GM21528 (cell line): ENCODE measurements around the gene ARHGAP23.
"Not testable (repeated sequence)": the region's sequence is repeated elsewhere in the genome, so short reads cannot be mapped to it uniquely, and the experiment has no call there.

Experiments
- ATAC-seq: cut with Tn5 transposase; IDR thresholded peaks from one replicate; pipeline ENCODE4 v1.9.1; 2021; ENCODE audit warnings: mild to moderate bottlenecking, moderate library complexity; ENCODE audit not compliant: unreplicated experiment, low FRiP score

Gene ARHGAP23

DNA sequence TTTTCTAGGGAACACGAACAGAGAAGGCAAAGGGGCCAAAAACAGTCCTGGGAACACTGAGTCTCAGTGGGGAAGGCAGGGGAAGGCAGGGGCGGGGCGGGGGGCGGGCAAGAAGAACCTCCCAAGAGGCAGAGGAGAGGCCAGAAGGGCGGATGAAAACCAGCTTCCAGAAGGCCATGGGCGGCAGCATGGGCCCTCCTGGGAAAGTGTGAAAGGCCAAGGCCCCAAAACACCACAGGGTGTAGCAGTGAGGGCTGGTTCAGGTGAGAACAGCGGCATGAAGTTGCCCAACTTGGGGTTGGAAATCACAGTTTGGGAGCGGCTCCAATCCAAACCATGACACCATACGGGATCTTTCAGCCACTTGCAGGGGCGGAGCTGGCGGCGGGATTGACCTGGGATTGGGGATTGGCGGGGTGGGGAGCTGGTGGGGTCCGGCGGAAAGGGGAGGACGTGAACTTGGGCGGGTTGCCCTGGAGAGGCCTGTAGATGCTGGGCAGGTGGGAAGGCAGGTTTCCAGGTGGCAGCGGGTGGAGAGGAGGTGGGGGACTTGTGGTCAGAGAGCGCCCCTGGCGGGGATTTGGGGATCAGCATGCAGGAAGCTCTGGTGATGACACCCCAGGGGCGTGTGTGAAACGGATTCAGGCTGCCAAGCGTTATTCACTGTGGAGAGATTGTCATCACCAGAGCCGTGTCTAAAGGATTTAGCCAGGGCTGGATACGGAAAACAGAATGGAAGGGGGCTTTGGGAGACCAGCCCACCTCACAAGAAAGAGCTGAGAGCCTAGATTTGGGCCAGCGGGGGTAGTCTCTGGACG, 80.9 kb downstream of the ARHGAP23 start:
- no peak for ATAC-seq

DNA sequence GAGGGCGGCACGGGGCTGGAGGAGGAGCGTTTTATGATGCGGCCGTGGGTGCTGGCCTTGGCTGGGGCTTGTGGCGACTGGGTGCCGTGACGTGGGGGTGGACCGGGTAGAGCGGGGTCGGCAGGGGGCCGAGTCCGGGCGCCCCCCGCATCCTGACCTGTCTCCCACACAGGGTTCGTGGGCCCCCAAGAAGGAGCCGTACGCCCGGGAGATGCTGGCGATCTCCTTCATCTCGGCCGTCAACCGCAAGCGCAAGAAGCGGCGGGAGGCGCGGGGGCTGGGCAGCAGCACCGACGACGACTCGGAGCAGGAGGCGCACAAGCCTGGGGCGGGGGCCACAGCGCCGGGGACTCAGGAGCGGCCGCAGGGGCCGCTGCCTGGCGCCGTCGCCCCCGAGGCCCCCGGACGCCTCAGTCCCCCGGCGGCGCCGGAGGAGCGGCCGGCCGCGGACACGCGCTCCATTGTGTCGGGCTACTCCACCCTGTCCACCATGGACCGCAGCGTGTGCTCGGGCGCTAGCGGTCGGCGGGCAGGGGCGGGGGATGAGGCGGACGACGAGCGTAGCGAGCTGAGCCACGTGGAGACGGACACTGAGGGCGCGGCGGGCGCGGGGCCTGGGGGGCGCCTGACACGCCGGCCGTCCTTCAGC, 81.6 kb downstream of the ARHGAP23 start:
- ATAC-seq: no peak

DNA sequence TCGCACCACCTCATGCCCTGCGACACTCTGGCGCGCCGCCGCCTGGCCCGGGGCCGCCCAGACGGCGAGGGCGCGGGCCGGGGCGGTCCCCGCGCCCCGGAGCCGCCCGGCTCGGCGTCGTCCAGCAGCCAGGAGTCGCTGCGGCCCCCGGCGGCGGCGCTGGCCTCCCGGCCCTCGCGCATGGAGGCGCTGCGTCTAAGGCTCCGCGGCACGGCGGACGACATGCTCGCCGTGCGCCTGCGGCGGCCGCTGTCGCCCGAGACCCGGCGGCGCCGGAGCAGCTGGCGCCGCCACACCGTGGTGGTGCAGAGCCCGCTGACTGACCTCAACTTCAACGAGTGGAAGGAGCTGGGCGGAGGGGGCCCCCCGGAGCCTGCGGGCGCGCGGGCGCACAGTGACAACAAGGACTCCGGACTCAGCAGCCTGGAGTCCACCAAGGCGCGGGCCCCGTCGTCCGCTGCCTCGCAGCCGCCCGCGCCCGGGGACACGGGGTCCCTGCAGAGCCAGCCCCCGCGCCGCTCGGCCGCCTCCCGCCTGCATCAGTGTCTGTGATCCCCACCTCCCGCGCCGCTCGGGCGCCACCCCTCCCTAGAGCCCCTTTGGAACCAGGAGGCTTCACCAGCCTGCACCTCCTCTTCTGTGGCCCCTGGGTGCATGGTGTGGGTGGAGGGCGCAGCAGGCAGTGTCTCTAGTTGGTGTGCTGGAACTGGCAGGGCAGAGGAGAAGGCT, 82.3 kb downstream of the ARHGAP23 start:
- no peak for ATAC-seq

DNA sequence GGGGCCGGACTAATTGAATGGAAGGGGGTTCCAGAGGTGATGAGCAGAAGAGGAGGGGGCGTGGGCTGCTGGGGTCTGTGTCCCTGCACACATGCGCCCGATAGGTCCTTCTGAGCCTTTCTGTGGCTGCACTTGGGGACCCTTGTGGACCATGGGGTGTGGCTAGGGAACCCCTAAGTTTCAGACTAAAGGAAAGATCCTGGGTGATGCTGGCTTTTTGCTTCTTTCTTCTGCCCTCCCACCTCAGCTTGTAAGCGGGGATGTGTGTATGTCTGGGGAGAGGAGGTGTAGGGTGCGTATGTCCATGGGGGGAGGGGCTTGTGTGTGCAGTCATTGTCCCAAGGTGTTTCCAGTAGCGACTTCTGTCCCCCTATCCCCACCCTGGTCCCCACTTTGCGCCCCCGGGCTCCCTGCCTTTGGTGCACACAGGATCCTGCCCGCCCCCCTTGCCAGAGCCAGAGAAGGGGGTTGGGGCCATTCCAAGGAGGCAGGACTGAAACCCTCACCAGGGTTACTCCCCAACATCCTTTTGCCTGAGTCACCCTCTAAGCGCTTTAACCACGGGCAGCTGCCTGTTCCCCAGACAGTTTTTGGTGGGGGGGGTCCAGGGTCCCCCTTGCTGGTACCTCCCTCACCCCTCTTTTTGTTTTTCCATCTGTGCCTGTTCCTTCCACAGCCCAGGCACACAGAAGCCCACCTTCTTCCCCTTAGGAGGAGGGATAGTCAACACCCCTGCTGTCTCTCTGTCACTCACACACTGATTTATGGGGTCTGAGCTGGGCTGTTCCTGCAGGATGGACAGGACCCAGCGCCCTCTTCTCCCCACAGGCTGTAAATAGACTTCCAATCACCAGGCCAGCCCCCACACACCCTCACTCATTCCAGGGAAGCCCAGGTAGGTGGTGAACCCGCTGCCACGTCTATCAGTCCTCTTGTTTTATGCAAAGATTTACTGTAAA, 83.2 kb downstream of the ARHGAP23 start:
- ATAC-seq: no peak

DNA sequence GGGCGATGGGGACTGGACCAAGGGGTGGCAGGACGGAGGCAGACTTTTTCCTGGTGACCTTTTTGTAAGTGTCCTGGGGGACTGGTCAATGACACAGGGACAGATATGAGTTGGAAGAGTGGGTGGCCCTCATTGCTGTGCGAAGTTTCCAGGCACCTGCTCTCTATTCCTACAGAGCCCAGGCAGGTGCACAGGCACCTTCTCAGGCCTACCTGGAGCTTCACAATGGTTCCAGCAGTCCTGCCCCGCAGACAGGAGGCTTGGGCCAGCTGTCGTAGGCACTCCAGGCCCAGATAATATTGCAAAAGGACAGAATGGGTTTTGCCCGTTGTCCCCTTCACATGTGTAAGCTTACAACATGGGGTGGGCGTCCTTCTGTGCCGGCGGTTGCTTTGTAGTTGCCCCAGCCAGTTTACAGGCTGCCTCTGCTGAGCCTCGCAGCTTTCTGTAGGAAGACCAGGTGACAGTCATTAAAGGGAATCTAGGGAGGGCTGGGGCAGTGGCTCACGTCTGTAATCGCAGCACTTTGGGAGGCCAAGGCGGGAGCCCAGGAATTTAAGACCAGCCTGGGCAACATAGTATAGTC, 84.3 kb downstream of the ARHGAP23 start:
- ATAC-seq: no peak

DNA sequence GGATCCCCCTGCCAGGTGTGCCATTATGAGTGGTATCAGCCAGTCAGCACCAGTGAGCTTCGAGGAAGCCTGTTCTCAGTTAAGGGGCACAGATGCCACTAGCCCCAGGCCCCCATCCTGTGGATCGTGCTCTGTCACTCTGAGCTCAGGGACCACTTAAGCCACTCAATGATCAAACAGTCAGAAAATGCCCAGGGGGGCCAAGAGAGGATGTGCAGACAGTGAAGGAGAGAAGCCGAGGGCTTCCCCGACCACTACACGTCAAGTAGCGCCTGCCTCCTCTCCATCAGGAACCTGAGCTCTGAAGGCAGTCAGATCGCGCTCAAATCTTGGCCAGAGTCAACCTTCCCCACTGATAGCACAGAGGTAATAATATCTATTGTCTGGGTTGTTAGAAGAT, 98.3 kb downstream of the ARHGAP23 start:
- not testable (repeated sequence) for ATAC-seq

DNA sequence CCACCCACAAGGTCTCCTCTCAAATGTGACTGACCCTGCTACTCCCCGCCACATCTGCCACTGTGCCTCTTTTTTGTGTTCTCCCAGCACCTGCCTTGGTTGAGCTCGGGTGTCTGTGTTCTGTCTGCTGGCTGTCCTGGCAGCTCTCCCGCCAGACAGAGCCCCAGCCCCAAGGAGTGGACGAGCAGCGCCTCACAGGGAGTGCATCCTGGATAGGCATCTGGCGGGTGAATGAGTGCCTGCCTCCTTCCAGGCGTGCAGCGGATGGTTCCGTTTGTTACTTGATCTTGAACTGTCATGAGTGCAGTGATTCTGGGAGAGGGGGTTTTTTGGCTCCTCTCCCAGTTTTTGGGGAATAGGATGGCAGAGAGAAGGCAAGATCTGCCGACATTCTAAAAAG, 99.9 kb downstream of the ARHGAP23 start:
- not testable (repeated sequence) for ATAC-seq

DNA sequence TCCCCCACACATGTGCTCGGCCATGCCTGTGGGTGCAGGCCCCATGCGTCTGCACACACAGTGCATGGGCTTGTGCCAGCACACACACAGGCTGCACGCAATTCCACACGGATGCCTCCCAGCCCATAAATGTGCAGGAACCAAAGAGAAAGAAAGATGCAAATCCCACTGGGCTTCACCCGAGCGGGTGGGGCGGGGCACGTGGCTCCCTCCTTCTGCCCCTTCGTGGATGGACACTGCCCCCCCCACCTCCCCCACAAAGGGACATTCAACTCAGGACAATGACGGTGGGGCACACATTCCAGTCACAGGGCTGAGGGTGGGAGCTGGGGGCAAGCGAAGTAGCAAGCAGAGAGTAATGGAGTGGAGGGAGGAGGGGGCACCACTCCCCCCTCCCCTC, 102.6 kb downstream of the ARHGAP23 start:
- ATAC-seq: not testable (repeated sequence)

DNA sequence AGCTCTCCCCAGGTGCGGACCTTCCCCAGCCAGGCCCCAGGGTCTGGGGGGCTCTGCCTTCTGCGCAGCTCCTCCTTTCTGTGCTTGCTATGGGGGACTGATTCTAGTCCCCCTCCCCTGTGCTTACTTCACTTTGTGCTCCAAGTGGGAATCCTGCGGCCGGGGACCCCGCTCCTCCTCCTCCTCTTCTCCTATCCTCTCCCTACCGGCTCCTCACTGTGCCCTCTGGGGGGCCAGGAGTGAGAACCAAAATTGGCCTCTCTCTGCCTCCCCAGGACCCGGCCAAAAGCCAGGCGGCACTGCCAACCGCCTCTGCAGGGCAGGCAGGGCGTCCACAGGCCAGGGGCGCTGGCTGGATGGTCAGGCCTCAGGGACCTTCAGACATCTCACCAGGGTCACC, 103.5 kb downstream of the ARHGAP23 start:
- ATAC-seq: not testable (repeated sequence)

DNA sequence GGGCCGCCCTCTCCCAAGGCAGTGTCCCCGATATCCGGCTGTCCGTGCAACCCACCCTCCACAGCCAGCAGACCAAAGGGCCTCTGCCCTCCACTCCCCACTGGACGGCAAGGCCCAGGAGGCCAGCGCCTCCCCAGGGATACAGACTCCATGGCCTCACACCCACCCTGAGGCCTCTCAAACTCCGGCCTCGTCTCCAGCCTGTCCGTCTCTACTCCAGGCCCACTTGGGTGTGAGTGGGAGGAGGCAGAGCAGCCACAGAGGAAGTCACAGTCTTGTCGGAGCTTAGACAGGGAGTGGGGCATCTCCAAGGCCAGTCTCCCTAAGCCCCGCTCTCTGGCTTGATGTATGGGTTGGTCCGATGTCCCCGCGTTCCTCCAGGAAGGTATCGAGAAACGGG, 104.2 kb downstream of the ARHGAP23 start:
- ATAC-seq: no peak

DNA sequence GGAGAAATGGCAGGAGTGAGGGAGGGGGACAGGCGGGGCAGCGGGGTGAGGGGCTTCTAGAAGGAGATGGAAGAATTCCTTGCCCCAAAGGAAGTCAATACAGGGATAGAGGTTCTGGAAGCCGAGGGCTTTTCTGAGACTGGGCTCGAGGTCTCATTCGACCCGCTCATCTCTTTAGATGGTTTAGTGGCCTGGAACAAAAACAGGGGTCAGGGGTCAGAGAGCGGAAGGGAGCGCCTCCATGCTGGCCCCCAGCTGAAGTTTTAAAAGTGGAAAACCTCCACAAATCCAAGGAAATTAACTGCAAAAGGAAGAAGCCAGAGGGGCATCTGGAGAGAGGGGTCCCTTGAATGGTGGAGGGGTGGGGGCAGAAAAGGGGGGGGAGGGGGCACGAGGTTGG, 105.0 kb downstream of the ARHGAP23 start:
- no peak for ATAC-seq

DNA sequence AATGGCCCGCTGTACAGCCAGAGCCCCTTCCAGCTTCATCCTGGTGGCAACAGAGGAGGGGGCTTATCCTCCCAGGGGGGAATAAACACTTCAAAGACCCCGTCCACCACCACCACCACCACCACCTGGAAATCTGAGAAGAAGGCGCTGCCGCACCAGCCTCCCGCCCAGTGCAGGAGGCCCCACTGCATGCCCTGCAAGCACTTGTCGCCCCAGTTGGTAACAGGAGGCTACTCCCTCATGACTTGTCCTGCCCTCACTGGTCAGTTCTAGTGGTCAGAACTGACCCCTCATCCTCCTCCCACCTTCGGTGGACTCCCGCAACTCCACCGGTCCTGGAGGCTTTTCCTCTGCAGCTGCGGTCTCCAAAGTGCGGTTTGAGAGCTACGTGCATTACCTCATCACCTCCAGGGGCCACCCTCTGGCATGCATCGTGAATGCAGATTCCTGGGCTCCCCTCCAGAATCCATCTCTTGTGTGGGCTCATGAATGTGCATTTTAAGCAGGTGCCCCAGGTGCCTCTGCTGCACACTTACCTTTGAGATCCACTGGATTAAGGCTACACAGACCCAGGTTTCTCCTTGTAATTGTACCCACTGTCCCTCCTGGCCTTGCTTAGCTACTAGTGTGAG, 105.7 kb downstream of the ARHGAP23 start:
- ATAC-seq: no peak

DNA sequence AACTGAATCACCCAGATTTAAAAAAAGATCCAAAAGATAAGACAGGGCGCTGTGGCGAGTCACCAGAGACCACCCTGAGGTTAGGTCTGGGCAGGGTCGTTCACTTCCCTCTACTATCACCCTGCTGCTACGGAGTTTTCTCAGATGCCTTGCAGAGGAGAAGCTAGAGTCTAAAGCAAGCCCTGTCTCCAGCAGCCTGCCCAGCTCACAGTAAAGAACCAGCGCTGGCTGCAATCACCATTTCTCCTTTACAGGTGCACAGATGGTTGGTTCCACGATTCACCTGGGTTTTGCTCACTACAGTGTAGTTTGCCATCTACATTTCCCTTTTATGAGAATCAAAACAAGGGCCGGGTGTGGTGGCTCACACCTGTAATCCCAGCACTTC, 106.2 kb downstream of the ARHGAP23 start:
- no peak for ATAC-seq

DNA sequence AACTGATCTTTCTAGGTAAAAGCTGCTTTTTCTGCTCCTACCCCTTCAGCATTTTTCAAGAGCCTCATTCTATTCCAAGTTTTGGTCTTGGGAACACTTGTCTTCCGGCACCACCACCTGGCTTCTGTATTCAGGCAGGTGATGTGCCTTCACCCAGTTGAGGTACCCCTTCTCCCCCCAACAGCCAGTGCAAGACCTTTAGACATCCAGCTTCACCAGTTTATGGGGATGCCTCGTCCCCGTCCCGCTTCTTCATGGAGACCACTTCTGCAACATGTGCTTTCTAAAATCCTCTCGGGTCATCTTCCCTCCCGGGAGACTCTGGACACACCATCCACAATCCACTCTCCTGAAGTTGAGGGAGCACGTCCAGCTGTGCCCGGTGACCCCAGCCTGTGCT, 107.6 kb downstream of the ARHGAP23 start:
- no peak for ATAC-seq

DNA sequence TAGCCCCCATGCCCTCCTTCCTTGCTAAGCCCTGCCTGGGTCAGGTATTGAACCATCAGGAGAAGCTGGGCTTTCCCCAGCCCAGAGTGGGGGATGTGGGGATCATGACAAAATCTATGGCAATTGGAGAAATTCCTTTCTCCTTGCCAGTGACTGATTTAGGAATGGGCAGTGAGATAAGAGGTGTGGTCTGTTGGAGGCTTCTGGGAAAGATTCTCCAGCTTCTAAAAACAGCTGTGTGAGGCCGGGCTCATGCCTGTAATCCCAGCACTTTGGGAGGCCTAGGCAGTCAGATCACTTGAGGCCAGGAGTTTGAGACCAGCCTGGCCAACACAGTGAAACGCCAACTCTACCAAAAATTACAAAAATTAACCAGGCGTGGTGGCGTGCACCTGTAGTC, 108.4 kb downstream of the ARHGAP23 start:
- ATAC-seq: no peak

DNA sequence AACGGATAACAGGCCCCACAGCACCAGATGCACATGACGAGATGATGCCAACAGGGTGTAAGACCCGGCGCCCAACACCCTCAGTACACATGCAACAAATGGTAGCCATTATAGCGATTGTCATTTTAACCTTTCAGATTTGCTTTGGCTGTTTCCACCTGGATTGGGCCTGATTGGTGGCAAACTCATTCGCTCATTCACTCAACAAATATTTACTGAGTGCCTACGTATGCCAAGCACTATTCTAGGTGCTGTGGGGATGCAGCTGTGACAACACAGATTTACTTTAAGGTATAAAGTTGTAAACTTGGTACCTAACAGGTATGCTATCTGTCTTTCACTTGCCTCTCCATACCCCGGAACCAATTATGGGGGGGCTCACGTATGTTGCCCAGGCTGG, 110.6 kb downstream of the ARHGAP23 start:
- no peak for ATAC-seq

DNA sequence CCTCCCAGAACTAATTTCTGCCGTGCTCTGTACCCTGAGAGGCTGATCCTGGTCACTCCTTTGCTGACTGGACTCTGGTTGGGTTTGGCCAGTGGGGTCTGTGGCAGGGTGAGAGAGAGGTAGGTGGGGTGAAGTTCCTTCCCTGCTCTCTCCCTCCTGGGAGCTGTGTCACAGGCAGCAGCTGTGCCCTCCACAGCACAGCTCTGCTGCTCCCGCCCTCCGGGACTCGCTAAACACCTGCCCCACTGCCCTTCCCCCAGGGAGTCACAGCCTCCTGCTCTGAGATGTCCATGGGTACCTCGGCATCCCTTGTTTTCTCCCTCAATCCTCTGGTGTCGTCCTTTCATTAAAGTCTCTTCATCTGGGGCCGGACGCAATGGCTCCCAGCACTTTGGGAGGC, 111.1 kb downstream of the ARHGAP23 start:
- ATAC-seq: no peak

DNA sequence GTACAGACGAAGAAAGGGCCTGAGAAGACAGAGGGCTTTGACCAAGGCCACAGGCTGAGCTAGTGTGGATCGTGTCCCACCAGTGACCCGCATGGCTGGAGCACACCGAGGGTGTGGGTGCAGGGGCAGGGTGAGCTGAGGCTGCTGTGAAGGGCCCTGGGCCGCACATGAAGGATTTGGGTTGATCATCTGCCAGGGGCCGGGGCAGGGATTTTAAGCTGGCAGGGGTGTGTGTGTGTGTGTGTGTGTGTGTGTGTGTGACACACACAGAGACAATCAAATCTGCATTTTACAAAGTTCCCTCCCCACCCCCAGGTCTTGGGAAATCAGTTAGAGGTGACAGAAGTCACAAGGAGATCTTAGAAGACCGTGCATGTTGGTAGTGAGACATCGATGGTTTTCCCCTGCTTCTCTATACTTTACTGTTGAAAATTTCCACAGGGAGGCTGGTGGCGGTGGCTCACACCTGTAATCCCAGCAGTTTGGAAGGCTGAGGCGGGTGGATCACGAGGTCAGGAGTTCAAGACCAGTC, 112.3 kb downstream of the ARHGAP23 start:
- no peak for ATAC-seq

DNA sequence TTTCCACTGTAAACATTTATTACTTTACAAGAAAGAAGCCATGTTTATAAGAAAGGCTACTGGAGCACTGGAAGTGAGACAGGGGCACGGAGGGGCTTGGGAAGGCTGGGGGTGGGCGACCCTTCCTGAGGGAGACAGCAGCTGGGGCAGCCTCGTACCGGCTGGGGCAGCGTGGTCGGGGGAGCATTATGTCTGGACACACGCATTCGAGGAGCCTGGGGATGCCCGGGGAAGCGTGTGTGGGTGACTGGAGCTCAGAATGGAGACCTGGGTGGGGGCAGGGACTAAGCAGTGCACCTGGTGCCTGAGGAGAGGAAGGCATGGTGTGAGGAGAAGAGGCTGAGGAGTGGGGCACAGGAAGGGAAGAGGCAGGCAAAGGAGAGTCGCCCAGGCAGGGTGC, 113.0 kb downstream of the ARHGAP23 start:
- ATAC-seq: no peak
